Measurements from ENCODE around the gene MMP15. TPM values are rescaled to one million over a fixed set of nuclear protein-coding genes. Genes with fewer than 3 reads are reported as not detected.
"Not testable (repeated sequence)": the region's sequence is repeated elsewhere in the genome, so short reads cannot be mapped to it uniquely, and the experiment has no call there.

MMP15 gene
- polyA plus RNA-seq, 3 donors = 10.9 to 17.9 (median 14.9) TPM

- DNase-seq (ENCODE audit: extremely low read depth in 1 of 11, low read depth in 9 of 11, low spot score in 4 of 11) = no peak
These were observed 32.2 kb downstream of the MMP15 start for GRCh38 chr16:58057784-58058183.

- DNase-seq (ENCODE audit: extremely low read depth in 1 of 11, low read depth in 9 of 11, low spot score in 4 of 11) = no peak
These were observed 37.3 kb downstream of the MMP15 start for GRCh38 chr16:58062821-58063220.

GRCh38 chr16:58063377-58064076 lies 38.0 kb downstream of the MMP15 start:
- DNase-seq (ENCODE audit: extremely low read depth in 1 of 11, low read depth in 9 of 11, low spot score in 4 of 11) = no peak

- DNase-seq (ENCODE audit: extremely low read depth in 1 of 11, low read depth in 9 of 11, low spot score in 4 of 11) = no peak
These were observed 45.0 kb downstream of the MMP15 start for GRCh38 chr16:58070585-58070984.

GRCh38 chr16:58072134-58072533 lies 46.6 kb downstream of the MMP15 start:
- not testable (repeated sequence) for DNase-seq (ENCODE audit: extremely low read depth in 1 of 11, low read depth in 9 of 11, low spot score in 4 of 11)

- DNase-seq (ENCODE audit: extremely low read depth in 1 of 11, low read depth in 9 of 11, low spot score in 4 of 11) = not testable (repeated sequence)
These were observed 47.5 kb downstream of the MMP15 start for GRCh38 chr16:58073086-58073485.

- no peak for DNase-seq (ENCODE audit: extremely low read depth in 1 of 11, low read depth in 9 of 11, low spot score in 4 of 11)
These were observed 49.1 kb downstream of the MMP15 start for GRCh38 chr16:58074657-58075056.

GRCh38 chr16:58076514-58076913 lies 51.0 kb downstream of the MMP15 start:
- DNase-seq (ENCODE audit: extremely low read depth in 1 of 11, low read depth in 9 of 11, low spot score in 4 of 11) = no peak

GRCh38 chr16:58077796-58078195 lies 52.2 kb downstream of the MMP15 start:
- no peak for DNase-seq (ENCODE audit: extremely low read depth in 1 of 11, low read depth in 9 of 11, low spot score in 4 of 11)

GRCh38 chr16:58080657-58081056 lies 55.1 kb downstream of the MMP15 start:
- not testable (repeated sequence) for DNase-seq (ENCODE audit: extremely low read depth in 1 of 11, low read depth in 9 of 11, low spot score in 4 of 11)

- no peak for DNase-seq (ENCODE audit: extremely low read depth in 1 of 11, low read depth in 9 of 11, low spot score in 4 of 11)
These were observed 56.8 kb downstream of the MMP15 start for GRCh38 chr16:58082381-58082780.

- no peak for DNase-seq (ENCODE audit: extremely low read depth in 1 of 11, low read depth in 9 of 11, low spot score in 4 of 11)
These were observed 59.1 kb downstream of the MMP15 start for GRCh38 chr16:58084635-58085034.

- DNase-seq (ENCODE audit: extremely low read depth in 1 of 11, low read depth in 9 of 11, low spot score in 4 of 11) = no peak
These were observed 59.6 kb downstream of the MMP15 start for GRCh38 chr16:58085171-58085570.

GRCh38 chr16:58085584-58086251 lies 60.2 kb downstream of the MMP15 start:
- no peak for DNase-seq (ENCODE audit: extremely low read depth in 1 of 11, low read depth in 9 of 11, low spot score in 4 of 11)

GRCh38 chr16:58086381-58087208 lies 61.0 kb downstream of the MMP15 start:
- no peak for DNase-seq (ENCODE audit: extremely low read depth in 1 of 11, low read depth in 9 of 11, low spot score in 4 of 11)

GRCh38 chr16:58087209-58087913 lies 61.8 kb downstream of the MMP15 start:
- DNase-seq (ENCODE audit: extremely low read depth in 1 of 11, low read depth in 9 of 11, low spot score in 4 of 11) = no peak

- no peak for DNase-seq (ENCODE audit: extremely low read depth in 1 of 11, low read depth in 9 of 11, low spot score in 4 of 11)
These were observed 62.5 kb downstream of the MMP15 start for GRCh38 chr16:58088091-58088490.

- not testable (repeated sequence) for DNase-seq (ENCODE audit: extremely low read depth in 1 of 11, low read depth in 9 of 11, low spot score in 4 of 11)
These were observed 64.8 kb downstream of the MMP15 start for GRCh38 chr16:58090396-58090795.

GRCh38 chr16:58094026-58094425 lies 68.5 kb downstream of the MMP15 start:
- no peak for DNase-seq (ENCODE audit: extremely low read depth in 1 of 11, low read depth in 9 of 11, low spot score in 4 of 11)
